K562 (cell line): Measurements from ENCODE around the gene FLAD1. TPM values are rescaled to one million over a fixed set of nuclear protein-coding genes. Genes with fewer than 3 reads are reported as not detected.
A peak's percentile ranks its signal among the peaks of the same experiment; 100 is the strongest.

Experiments
- ATAC-seq: fragments of 200-7000 bp; cut with Tn5 transposase; 3 replicates; pipeline ENCODE4 v1.9.1; 2020; ENCODE audit warnings: moderate library complexity
- BruUV-seq: library from RNA; stranded (reverse); fragments of 400-500 nt; replicated peaks from 2 replicates; lab custom pipeline; 2021; lab: Mats Ljungman, UMichigan
- CTCF ChIA-PET: fragments of 300-600 bp; formaldehyde crosslinking; extraction: SDS; loops from one replicate; lab custom pipeline; 2021; ENCODE audit warnings: low intra/inter-chr PET ratio; lab: Yijun Ruan, JAX
- POLR2A ChIA-PET: fragments of 300-600, 350-650 bp; sonication (Branson Sonifier 250); formaldehyde crosslinking; extraction: SDS; loops from one replicate; lab custom pipeline; 2021; ENCODE audit warnings: antibody characterized with exemption, inconsistent platforms; lab: Yijun Ruan, JAX
- DNase-seq, 4 experiments: peaks; one replicate each; pipeline versions ENCODE4 v3.0.0 to v3.0.0-alpha.2; 2011 to 2018; ENCODE audit warnings: low spot score in 3 of 4, mixed read lengths in 3 of 4; ENCODE audit errors: extremely low read depth in 1 of 4
- FAIRE-seq: peaks from 2 replicates; lab custom pipeline; 2011; peaks lifted over from hg19 to GRCh38; lab: Jason Lieb, UNC
- H2AFZ ChIP-seq: 2 replicates; pipeline ENCODE4 v1.6.0; 2011; ENCODE audit warnings: low read depth, low read length, control low read depth, inconsistent platforms
- H3K27ac ChIP-seq: fragments of 200-600 bp; 3 replicates; pipeline ENCODE4 v1.8.0; 2011; ENCODE audit warnings: low read depth, mild to moderate bottlenecking, control low read depth, inconsistent platforms, low read length, moderate library complexity, mixed read lengths; ENCODE audit errors: extremely low read depth
- H3K27me3 ChIP-seq, 2 experiments: fragments of 300-600 bp in 1 of 2; 2 replicates in 1 of 2; 3 replicates in 1 of 2; pipeline versions ENCODE4 v1.6.0 to v1.8.0; 2011; ENCODE audit warnings: inconsistent platforms in 2 of 2, low read length in 2 of 2, mild to moderate bottlenecking in 1 of 2, mixed read lengths in 1 of 2, moderate library complexity in 1 of 2; ENCODE audit not compliant: control insufficient read depth in 2 of 2, insufficient read depth in 2 of 2
- H3K36me3 ChIP-seq: fragments of 300-600 bp; 3 replicates; pipeline ENCODE4 v1.8.0; 2011; ENCODE audit warnings: mild to moderate bottlenecking, low read length, inconsistent platforms; ENCODE audit not compliant: control insufficient read depth, insufficient read depth
- H3K4me1 ChIP-seq, 2 experiments: fragments of 200-600 bp in 1 of 2; replicated peaks in 1 of 2; 2 replicates in 1 of 2; 3 replicates in 1 of 2; pipeline versions ENCODE4 v1.5.1 to v1.8.0; 2011; ENCODE audit warnings: inconsistent platforms in 2 of 2, low read length in 2 of 2, mild to moderate bottlenecking in 1 of 2, mixed read lengths in 1 of 2, moderate library complexity in 1 of 2; ENCODE audit not compliant: control insufficient read depth in 2 of 2, insufficient read depth in 2 of 2
- H3K4me2 ChIP-seq: 2 replicates; pipeline ENCODE4 v1.6.1; 2011; ENCODE audit warnings: low read length, control low read depth, inconsistent platforms, mixed read lengths; ENCODE audit not compliant: insufficient read depth
- H3K4me3 ChIP-seq: fragments of 200-600 bp; sonication (generic), shearing (Covaris generic); 2 replicates; pipeline ENCODE4 v1.5.1; 2016; ENCODE audit warnings: control low read depth, inconsistent platforms
- H3K79me2 ChIP-seq: fragments of 200-600 bp; 3 replicates; pipeline ENCODE4 v1.8.0; 2011; ENCODE audit warnings: low read length, inconsistent platforms; ENCODE audit not compliant: control insufficient read depth, insufficient read depth
- H3K9ac ChIP-seq, 2 experiments: 2 replicates each; pipeline versions ENCODE4 v1.6.0 to v1.6.1; 2011; ENCODE audit warnings: low read depth in 2 of 2, low read length in 2 of 2, control low read depth in 1 of 2, inconsistent platforms in 1 of 2, mild to moderate bottlenecking in 1 of 2, mixed read lengths in 1 of 2; ENCODE audit not compliant: insufficient read depth in 1 of 2
- H3K9me1 ChIP-seq: one replicate; pipeline ENCODE4 v1.6.0; 2011; ENCODE audit warnings: inconsistent platforms, mild to moderate bottlenecking, low read length, moderate library complexity; ENCODE audit not compliant: control insufficient read depth, insufficient read depth
- H3K9me3 ChIP-seq: replicated peaks from 2 replicates; pipeline ENCODE4 v1.5.1; 2011; ENCODE audit warnings: low read depth, low read length, inconsistent platforms; ENCODE audit not compliant: control insufficient read depth, insufficient read depth
- H4K20me1 ChIP-seq: replicated peaks from 2 replicates; pipeline ENCODE4 v1.6.1; 2011; ENCODE audit warnings: low read length, inconsistent platforms, mixed read lengths; ENCODE audit not compliant: control insufficient read depth, insufficient read depth
- CBX5 ChIP-seq: IDR thresholded peaks from 2 replicates; pipeline ENCODE4 v1.6.1; 2014; ENCODE audit warnings: low read depth, borderline replicate concordance
- HEY1 ChIP-seq: fragments of 250-450 bp; sonication (Bioruptor Pico); IDR thresholded peaks from 2 replicates; pipeline ENCODE4 v1.5.0; 2020; ENCODE audit warnings: mild to moderate bottlenecking, moderate library complexity, borderline replicate concordance
- HLTF ChIP-seq: fragments of 450-650 bp; IDR thresholded peaks from 2 replicates; pipeline ENCODE4 v1.6.1; 2016
- HMG20A ChIP-seq: fragments of 450-650 bp; formaldehyde crosslinking; conservative IDR thresholded peaks from 2 replicates; pipeline ENCODE4 v1.4.0; 2020; ENCODE audit warnings: mild to moderate bottlenecking, mixed read lengths
- HNRNPK ChIP-seq: fragments of 200-400 bp; formaldehyde crosslinking; IDR thresholded peaks from one replicate; pipeline ENCODE4 v1.6.1; 2018; ENCODE audit warnings: mild to moderate bottlenecking, low read depth, low read length; ENCODE audit not compliant: poor library complexity, severe bottlenecking
- KAT8 ChIP-seq: fragments of 450-650 bp; IDR thresholded peaks from 2 replicates; pipeline ENCODE4 v1.6.1; 2016; ENCODE audit warnings: low read depth, mild to moderate bottlenecking
- NONO ChIP-seq, 2 experiments: fragments of 200-400 bp in 1 of 2; fragments of 450-650 bp in 1 of 2; formaldehyde crosslinking in 1 of 2; IDR thresholded peaks; 2 replicates each; pipeline ENCODE4 v1.6.1; 2017; ENCODE audit warnings: low read depth in 2 of 2, mild to moderate bottlenecking in 2 of 2, moderate library complexity in 2 of 2, low read length in 1 of 2
- RBM15 ChIP-seq: fragments of 200-400 bp; formaldehyde crosslinking; IDR thresholded peaks from 2 replicates; pipeline ENCODE4 v1.6.1; 2018; ENCODE audit warnings: mild to moderate bottlenecking, low read length, moderate library complexity; ENCODE audit not compliant: insufficient read depth
- ZBTB7A ChIP-seq: IDR thresholded peaks from 2 replicates; pipeline ENCODE4 v1.6.1; 2011; ENCODE audit warnings: low read depth, mild to moderate bottlenecking, low read length, moderate library complexity, borderline replicate concordance; ENCODE audit not compliant: control insufficient read depth
- ZNF134 ChIP-seq: fragments of 250-450 bp; sonication (Bioruptor Pico); conservative IDR thresholded peaks from 2 replicates; pipeline ENCODE4 v1.4.0; 2020
- ZNF431 ChIP-seq: sonication (generic); formaldehyde crosslinking; IDR thresholded peaks from 2 replicates; pipeline ENCODE4 v1.8.0; 2022; ENCODE audit warnings: mild to moderate bottlenecking, missing genetic modification reagents
- WGBS: fragments of 100-300 bp; shearing (Covaris generic); methylation state at CpG from one replicate; pipeline ENCODE4 v1.1.6; 2016; ENCODE audit warnings: low coverage, mixed read lengths; ENCODE audit not compliant: insufficient coverage; ENCODE audit errors: missing lambda C conversion rate; 5-methylcytosine and 5-hydroxymethylcytosine counted together
- in situ Hi-C: fragments of 300-500 bp; cut with MboI; formaldehyde crosslinking; loops from 4 replicates; pipeline ENCODE4 v1.15.0; 2018; ENCODE audit warnings: inconsistent platforms, mixed read lengths
- intact Hi-C: fragments of 100-400 bp; cut with micrococcal nuclease; formaldehyde crosslinking; loops from 2 replicates; pipeline ENCODE4 v1.14.2; 2022
- polyA plus RNA-seq, 8 experiments: library from polyadenylated mRNA; depleted of rRNA in 4 of 8; stranded (reverse) in 5 of 8; unstranded in 3 of 8; fragments of >200 nt; fragmentation: Nextera tagmentation in 2 of 8; fragmentation: Illumina TruSeq in 1 of 8; extraction: Ambion mirVana in 2 of 8; extraction: Trizol in 1 of 8; gene quantifications; 2 replicates each; pipeline versions ENCODE4 v1.2.1 to v1.2.3, GENCODE V29; 2011 to 2014; ENCODE audit warnings: inconsistent platforms in 1 of 8, missing spikeins in 1 of 8
- total RNA-seq, 7 experiments: library from RNA; depleted of rRNA in 6 of 7; stranded (reverse); fragments of >200 nt in 6 of 7; fragmentation: Illumina TruSeq in 2 of 7; extraction: Trizol in 2 of 7; gene quantifications; 2 replicates each; pipeline versions ENCODE4 v1.2.1 to v1.2.3, GENCODE V29; 2011 to 2021; ENCODE audit warnings: low replicate concordance in 1 of 7
- TF ChIP-seq, protein P1 (sequence below): fragments of 450-650 bp; conservative IDR thresholded peaks from 2 replicates; pipeline ENCODE4 v1.6.1; 2016; ENCODE audit warnings: missing genetic modification characterization, low read depth, mild to moderate bottlenecking, missing compliant biosample characterization, moderate library complexity

Gene FLAD1
- total and polyA plus RNA-seq, 9 of the 15 experiments (the other 6 are each of a cell fraction or from before 2014, with no cell fraction given) = 24.9 to 85.8 (median 67.0) TPM

DNA sequence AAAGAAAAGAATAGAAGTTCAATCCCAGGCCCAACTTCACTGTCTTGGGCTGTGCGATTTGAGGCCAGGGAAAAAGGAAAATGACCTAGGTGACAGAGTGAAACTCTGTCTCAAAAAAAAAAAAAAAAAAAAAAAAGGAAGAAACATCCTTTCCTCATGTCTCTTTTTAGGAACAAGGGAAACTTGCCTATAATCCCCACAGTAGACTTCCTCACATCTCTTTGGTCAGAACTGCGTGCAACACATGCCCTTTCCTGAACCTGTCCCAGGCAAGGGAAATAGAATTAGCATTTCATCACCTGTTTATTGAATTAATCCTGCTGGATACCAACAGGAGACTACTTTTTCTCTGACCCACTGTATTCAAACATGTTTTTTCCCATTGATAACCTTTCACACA lies 52.8 kb downstream of the FLAD1 start:
- POLR2A ChIA-PET = interaction anchor here (0.7 kb wide), 1 partner anchor 14 kb away, joined by 4 read pairs; no protein-coding TSS in a partner anchor
- in situ Hi-C loops = no loop called here

DNA sequence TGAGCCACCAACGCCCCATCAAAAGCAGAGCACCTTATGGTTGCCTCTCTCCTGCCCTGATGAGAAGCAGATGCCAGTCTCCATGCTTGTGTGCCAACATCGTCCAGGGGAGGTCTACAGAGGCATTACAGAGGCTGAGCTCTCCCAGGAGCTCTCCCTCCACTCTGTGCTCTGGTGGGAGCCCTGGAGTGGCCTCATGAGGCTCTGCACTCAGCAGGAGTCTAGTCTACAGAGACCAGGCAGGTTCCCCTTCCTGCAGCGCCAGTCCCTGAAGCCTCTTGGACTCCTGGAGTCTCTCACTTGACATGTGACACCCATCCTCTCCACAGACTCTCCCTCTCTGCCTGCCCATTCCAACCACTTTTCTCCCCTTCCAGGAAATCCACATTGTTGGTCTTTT lies 53.9 kb downstream of the FLAD1 start:
- Histone ChIP-seq H3K4me2 (no peak overlapping the region), H3K36me3 (no peaks in the 10 kb centered on the region), H3K4me3 (no peak overlapping the region), H3K27ac (no peak overlapping the region), H3K9me3 (no peaks in the 10 kb centered on the region), H4K20me1 (no peaks in the 10 kb centered on the region), H3K27me3 (peaks cover 0 to 23% of the 10 kb centered on the region in 2 experiments; a peak in 3 of 5 replicates), H3K4me1 (peaks cover 3% of the 10 kb centered on the region in 2 experiments; a peak in 2 of 5 replicates), H3K9ac (peak overlapping the region in 1 of 2 experiments; percentile 6; a peak in 1 of 4 replicates), H3K79me2 (no peaks in the 10 kb centered on the region), H2AFZ (no peak overlapping the region), H3K9me1 (no peaks in the 10 kb centered on the region)
- POLR2A ChIA-PET = interaction anchor here (0.5 kb wide), 1 partner anchor 51 kb away, joined by 3 read pairs; no protein-coding TSS in a partner anchor
- no peak for ATAC-seq
- CTCF ChIA-PET = interaction anchor here (0.7 kb wide), 1 partner anchor 42 kb away, joined by 3 read pairs; the partner anchor contains the start of gene EFNA3
- no TSS peak for BruUV-seq
- intact Hi-C loops = no loop called here
- in situ Hi-C loops = no loop called here
- no peak for FAIRE-seq
- WGBS = 30% methylated on average over 3 of the region's 3 CpGs
- no peak for DNase-seq
- TF ChIP-seq RBM15 = no peak
- TF ChIP-seq ZNF134 (CRISPR knock-in tag) = no peak
- no peak for TF ChIP-seq NONO (IDR thresholded peaks at IDR 0.05; ENCODE audit: low read depth in 2 of 2, low read length in 1 of 2)
- no peak for TF ChIP-seq HLTF
- TF ChIP-seq, protein P1, sequence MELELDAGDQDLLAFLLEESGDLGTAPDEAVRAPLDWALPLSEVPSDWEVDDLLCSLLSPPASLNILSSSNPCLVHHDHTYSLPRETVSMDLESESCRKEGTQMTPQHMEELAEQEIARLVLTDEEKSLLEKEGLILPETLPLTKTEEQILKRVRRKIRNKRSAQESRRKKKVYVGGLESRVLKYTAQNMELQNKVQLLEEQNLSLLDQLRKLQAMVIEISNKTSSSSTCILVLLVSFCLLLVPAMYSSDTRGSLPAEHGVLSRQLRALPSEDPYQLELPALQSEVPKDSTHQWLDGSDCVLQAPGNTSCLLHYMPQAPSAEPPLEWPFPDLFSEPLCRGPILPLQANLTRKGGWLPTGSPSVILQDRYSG = no peak
- TF ChIP-seq CBX5 = no peak
- TF ChIP-seq KAT8 = no peak
- TF ChIP-seq ZNF431 (CRISPR knock-in tag) = no peak
- no peak for TF ChIP-seq HEY1 (CRISPR knock-in tag)
- TF ChIP-seq HMG20A = no peak

More for the DNA sequence above, 52.8 kb downstream of the FLAD1 start:
- no peaks in the 10 kb centered on the region for H3K9me3 ChIP-seq
- ATAC-seq (no peak), FAIRE-seq (no peak)
- no TSS peak for BruUV-seq
- 38% methylated on average over 2 of the region's 2 CpGs for WGBS
- TF ChIP-seq ZBTB7A (no peak), HNRNPK (no peak)
- TF ChIP-seq, all 486 proteins: peak for 0
- Histone ChIP-seq H3K9me1 (no peaks in the 10 kb centered on the region), H4K20me1 (no peaks in the 10 kb centered on the region), H3K79me2 (no peaks in the 10 kb centered on the region), H3K9ac (no peak overlapping the region), H3K4me1 (peaks cover 3% of the 10 kb centered on the region in 2 experiments; a peak in 2 of 5 replicates), H3K36me3 (no peaks in the 10 kb centered on the region), H3K4me3 (no peak overlapping the region), H2AFZ (no peak overlapping the region), H3K27ac (no peak overlapping the region), H3K27me3 (peaks cover 0 to 23% of the 10 kb centered on the region in 2 experiments; a peak in 3 of 5 replicates), H3K4me2 (no peak overlapping the region)
- intact Hi-C loops = no loop called here
- no peak for DNase-seq
- CTCF ChIA-PET = no interaction called here
